ENCODE data around the gene CACNB1. TPM values are rescaled to one million over a fixed set of nuclear protein-coding genes. Genes with fewer than 3 reads are reported as not detected.

Gene CACNB1
- total and polyA plus RNA-seq, 2 of the 13 experiments (the other 11 are each of a cell fraction or from before 2014, with no cell fraction given), result 0.75 to 1.5 TPM

- TF ChIP-seq, protein P1, sequence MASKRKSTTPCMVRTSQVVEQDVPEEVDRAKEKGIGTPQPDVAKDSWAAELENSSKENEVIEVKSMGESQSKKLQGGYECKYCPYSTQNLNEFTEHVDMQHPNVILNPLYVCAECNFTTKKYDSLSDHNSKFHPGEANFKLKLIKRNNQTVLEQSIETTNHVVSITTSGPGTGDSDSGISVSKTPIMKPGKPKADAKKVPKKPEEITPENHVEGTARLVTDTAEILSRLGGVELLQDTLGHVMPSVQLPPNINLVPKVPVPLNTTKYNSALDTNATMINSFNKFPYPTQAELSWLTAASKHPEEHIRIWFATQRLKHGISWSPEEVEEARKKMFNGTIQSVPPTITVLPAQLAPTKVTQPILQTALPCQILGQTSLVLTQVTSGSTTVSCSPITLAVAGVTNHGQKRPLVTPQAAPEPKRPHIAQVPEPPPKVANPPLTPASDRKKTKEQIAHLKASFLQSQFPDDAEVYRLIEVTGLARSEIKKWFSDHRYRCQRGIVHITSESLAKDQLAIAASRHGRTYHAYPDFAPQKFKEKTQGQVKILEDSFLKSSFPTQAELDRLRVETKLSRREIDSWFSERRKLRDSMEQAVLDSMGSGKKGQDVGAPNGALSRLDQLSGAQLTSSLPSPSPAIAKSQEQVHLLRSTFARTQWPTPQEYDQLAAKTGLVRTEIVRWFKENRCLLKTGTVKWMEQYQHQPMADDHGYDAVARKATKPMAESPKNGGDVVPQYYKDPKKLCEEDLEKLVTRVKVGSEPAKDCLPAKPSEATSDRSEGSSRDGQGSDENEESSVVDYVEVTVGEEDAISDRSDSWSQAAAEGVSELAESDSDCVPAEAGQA (IDR thresholded peaks at IDR 0.05; ENCODE audit: low read depth), result no peak
- TF ChIP-seq, protein P1 (CRISPR knock-in tag; IDR thresholded peaks at IDR 0.05; ENCODE audit: borderline replicate concordance), result peak; percentile 92; the same call in 1 of the 2 replicates
- TF ChIP-seq RERE (CRISPR knock-in tag; IDR thresholded peaks at IDR 0.05; ENCODE audit: low read depth), result no peak; the same call in 1 of the 2 replicates
- no peak for TF ChIP-seq ZBTB14 (CRISPR knock-in tag; IDR thresholded peaks at IDR 0.05)
- peak; percentile 97 for TF ChIP-seq HES4 (CRISPR knock-in tag; IDR thresholded peaks at IDR 0.05; ENCODE audit: borderline replicate concordance)
- no peak for TF ChIP-seq ZNF33B (CRISPR knock-in tag; IDR thresholded peaks at IDR 0.05)
- no peak for TF ChIP-seq CENPX (CRISPR knock-in tag; IDR thresholded peaks at IDR 0.05)
- TF ChIP-seq SETDB1 (CRISPR knock-in tag; IDR thresholded peaks at IDR 0.05; ENCODE audit: borderline replicate concordance), result 0 out of 2 replicates have a peak, but pooled peaks have one; percentile 14
- TF ChIP-seq SUZ12 (IDR thresholded peaks at IDR 0.05; ENCODE audit: low read depth, low read length), result no peak
- TF ChIP-seq ZNF775 (CRISPR knock-in tag; IDR thresholded peaks at IDR 0.05; ENCODE audit: borderline replicate concordance), result no peak; the same call in 1 of the 2 replicates
- TF ChIP-seq, protein P2, sequence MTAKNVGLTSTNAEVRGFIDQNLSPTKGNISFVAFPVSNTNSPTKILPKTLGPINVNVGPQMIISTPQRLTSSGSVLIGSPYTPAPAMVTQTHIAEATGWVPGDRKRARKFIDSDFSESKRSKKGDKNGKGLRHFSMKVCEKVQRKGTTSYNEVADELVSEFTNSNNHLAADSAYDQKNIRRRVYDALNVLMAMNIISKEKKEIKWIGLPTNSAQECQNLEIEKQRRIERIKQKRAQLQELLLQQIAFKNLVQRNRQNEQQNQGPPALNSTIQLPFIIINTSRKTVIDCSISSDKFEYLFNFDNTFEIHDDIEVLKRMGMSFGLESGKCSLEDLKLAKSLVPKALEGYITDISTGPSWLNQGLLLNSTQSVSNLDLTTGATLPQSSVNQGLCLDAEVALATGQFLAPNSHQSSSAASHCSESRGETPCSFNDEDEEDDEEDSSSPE (CRISPR knock-in tag; IDR thresholded peaks at IDR 0.05), result no peak
- TF ChIP-seq PBX2 (CRISPR knock-in tag; IDR thresholded peaks at IDR 0.05), result no peak
- TF ChIP-seq POLR2G (IDR thresholded peaks at IDR 0.05; ENCODE audit: low read depth, low read length), result peak; percentile 99
Observed at GRCh38 chr17:39200070-39200879, 2.8 kb upstream of the CACNB1 start, which contains the start of gene RPL19 (continued).
